Sigmoid colon (tissue), 7 donors: Measurements from ENCODE around the gene GNA12. TPM values are rescaled to one million over a fixed set of nuclear protein-coding genes. Genes with fewer than 3 reads are reported as not detected.

Source experiments
- DNase-seq: peaks from one replicate; pipeline ENCODE4 v3.0.0-alpha.2; 2019
- H3K27ac ChIP-seq, 4 donors: fragments of 200-600 bp; sonication (generic); one replicate each; pipeline ENCODE4 v1.5.1; 2016 to 2019; ENCODE audit warnings: mild to moderate bottlenecking in 1 of 4
- H3K27me3 ChIP-seq, 3 donors: fragments of 200-600 bp; sonication (generic); one replicate each; pipeline ENCODE4 v1.5.1; 2019; ENCODE audit warnings: mild to moderate bottlenecking in 1 of 3
- H3K36me3 ChIP-seq, 4 donors: fragments of 200-600 bp; sonication (generic); one replicate each; pipeline ENCODE4 v1.5.1; 2016 to 2019
- H3K4me1 ChIP-seq, 4 donors: fragments of 200-600 bp; sonication (generic); one replicate each; pipeline ENCODE4 v1.5.1; 2017 to 2019
- H3K4me3 ChIP-seq, 4 donors: fragments of 200-600 bp; sonication (generic); one replicate each; pipeline ENCODE4 v1.5.1; 2017 to 2019; ENCODE audit warnings: mild to moderate bottlenecking in 2 of 4, moderate library complexity in 1 of 4
- H3K9me3 ChIP-seq, 4 donors: fragments of 200-600 bp in 3 of 4; sonication (generic) in 3 of 4; one replicate each; pipeline versions ENCODE4 v1.5.1 to v1.6.1; 2013 to 2019
- EP300 ChIP-seq, 4 donors: sonication (generic); formaldehyde crosslinking; IDR thresholded peaks; one replicate each; pipeline ENCODE4 v1.6.1; 2017; ENCODE audit warnings: antibody characterized with exemption in 4 of 4
- POLR2A ChIP-seq, 2 donors: fragments of 450-650 bp; IDR thresholded peaks; one replicate each; pipeline ENCODE4 v1.6.1; 2016; ENCODE audit warnings: antibody characterized with exemption in 2 of 2, mild to moderate bottlenecking in 2 of 2, moderate library complexity in 2 of 2
- POLR2AphosphoS5 ChIP-seq, 4 donors: sonication (generic); formaldehyde crosslinking; IDR thresholded peaks; one replicate each; pipeline ENCODE4 v1.6.1; 2017; ENCODE audit warnings: antibody characterized with exemption in 4 of 4
- WGBS, 2 donors: extraction: QIAGEN DNeasy Blood & Tissue Kit; methylation state at CpG; one replicate each; pipeline ENCODE4 v1.1.7; 2013; 5-methylcytosine and 5-hydroxymethylcytosine counted together
- intact Hi-C: fragments of 100-400 bp; cut with DNase I; formaldehyde crosslinking; loops from one replicate; pipeline ENCODE4 v1.15.1; 2023
- polyA plus RNA-seq, 3 donors: library from polyadenylated mRNA; stranded (reverse); fragments of 200-250 nt; gene quantifications; one replicate each; pipeline ENCODE4 v1.2.3, GENCODE V29; 2013
- total RNA-seq, 4 donors: library from RNA; depleted of rRNA; stranded (reverse); fragments of >200 nt; gene quantifications; one replicate each; pipeline ENCODE4 v1.1.0, GENCODE V29; 2016
- TF ChIP-seq, protein P1 (sequence below), 4 experiments: fragments of 450-650 bp in 3 of 4; fragments of 200-600 bp in 1 of 4; IDR thresholded peaks; one replicate each; pipeline ENCODE4 v1.5.1; 2016 to 2019; ENCODE audit warnings: antibody characterized with exemption in 4 of 4, mild to moderate bottlenecking in 3 of 4, moderate library complexity in 2 of 4
- donor health status: healthy with polysubstance abuse.
- donor health status: Bipolar disorder and iron deficiency.
- donor health status: healthy.

The GNA12 gene
- total and polyA plus RNA-seq, 7 donors, result 13.2 to 46.5 (median 22.0) TPM

DNA sequence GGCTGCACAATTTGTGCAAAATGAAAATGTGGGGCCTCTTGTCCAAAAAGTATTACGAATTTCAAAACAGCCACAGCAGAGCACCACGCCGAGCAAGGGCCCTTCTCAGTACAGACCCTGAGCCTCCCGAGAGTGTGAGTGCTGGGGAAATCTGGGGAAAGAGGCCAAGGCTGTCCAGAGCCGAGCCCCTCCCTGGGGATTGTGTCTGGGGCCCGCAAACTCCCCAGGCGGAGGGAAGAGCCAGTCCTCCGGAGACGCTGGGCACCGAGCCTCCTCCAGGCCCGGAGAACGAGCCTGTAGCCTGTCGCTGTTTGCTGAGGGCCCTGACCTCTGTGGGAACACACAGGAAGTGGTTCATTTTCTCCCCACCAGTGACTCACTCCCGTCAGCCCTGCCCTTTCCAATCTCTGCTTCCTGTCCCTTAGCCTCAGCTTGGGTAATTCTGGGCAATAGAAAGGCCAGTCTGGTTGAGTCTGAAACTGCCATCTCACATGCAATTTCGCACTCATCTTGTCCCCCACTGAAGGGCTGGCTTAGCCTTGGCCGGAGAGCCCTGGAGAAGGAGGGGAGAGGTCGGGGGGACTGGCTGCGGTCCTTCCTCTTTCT lies 19.5 kb upstream of the GNA12 start:
- Histone ChIP-seq H3K27me3 (no peaks in the 10 kb centered on the region), H3K4me3 (peak overlapping the region in 1 of 4 donors; percentile 9), H3K9me3 (no peaks in the 10 kb centered on the region), H3K27ac (peak overlapping the region; percentile 74 to 80 (median 78)), H3K4me1 (peaks cover 0 to 20% (median 17%) of the 10 kb centered on the region in 4 donors), H3K36me3 (no peaks in the 10 kb centered on the region)
- intact Hi-C loops, result no loop called here
- peak; percentile 36 to 70 (median 60) for TF ChIP-seq POLR2AphosphoS5 (IDR thresholded peaks at IDR 0.05)
- peak in 1 of 2 donors; percentile 10 for TF ChIP-seq POLR2A (IDR thresholded peaks at IDR 0.05)
- TF ChIP-seq EP300 (IDR thresholded peaks at IDR 0.05), result no peak
- peak; percentile 94 for DNase-seq
- WGBS, 2 donors, result 30 to 46% methylated on average over 18 of the region's 18 CpGs

- Histone ChIP-seq H3K36me3 (no peaks in the 10 kb centered on the region), H3K4me3 (no peak overlapping the region), H3K9me3 (no peaks in the 10 kb centered on the region), H3K27me3 (no peaks in the 10 kb centered on the region), H3K4me1 (peaks cover 0 to 20% (median 17%) of the 10 kb centered on the region in 4 donors), H3K27ac (peak overlapping the region; percentile 74 to 80 (median 78))
- 81 to 91% methylated on average over 22 of the region's 22 CpGs for WGBS, 2 donors
- TF ChIP-seq EP300 (IDR thresholded peaks at IDR 0.05), result no peak
- TF ChIP-seq, protein P1, sequence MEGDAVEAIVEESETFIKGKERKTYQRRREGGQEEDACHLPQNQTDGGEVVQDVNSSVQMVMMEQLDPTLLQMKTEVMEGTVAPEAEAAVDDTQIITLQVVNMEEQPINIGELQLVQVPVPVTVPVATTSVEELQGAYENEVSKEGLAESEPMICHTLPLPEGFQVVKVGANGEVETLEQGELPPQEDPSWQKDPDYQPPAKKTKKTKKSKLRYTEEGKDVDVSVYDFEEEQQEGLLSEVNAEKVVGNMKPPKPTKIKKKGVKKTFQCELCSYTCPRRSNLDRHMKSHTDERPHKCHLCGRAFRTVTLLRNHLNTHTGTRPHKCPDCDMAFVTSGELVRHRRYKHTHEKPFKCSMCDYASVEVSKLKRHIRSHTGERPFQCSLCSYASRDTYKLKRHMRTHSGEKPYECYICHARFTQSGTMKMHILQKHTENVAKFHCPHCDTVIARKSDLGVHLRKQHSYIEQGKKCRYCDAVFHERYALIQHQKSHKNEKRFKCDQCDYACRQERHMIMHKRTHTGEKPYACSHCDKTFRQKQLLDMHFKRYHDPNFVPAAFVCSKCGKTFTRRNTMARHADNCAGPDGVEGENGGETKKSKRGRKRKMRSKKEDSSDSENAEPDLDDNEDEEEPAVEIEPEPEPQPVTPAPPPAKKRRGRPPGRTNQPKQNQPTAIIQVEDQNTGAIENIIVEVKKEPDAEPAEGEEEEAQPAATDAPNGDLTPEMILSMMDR (IDR thresholded peaks at IDR 0.05), result no peak
- no peak for TF ChIP-seq POLR2AphosphoS5 (IDR thresholded peaks at IDR 0.05)
- no peak for TF ChIP-seq POLR2A (IDR thresholded peaks at IDR 0.05)
- DNase-seq, result no peak
- intact Hi-C loops, result no loop called here
These were observed 18.8 kb upstream of the GNA12 start for GRCh38 chr7:2862831-2863361.

- Histone ChIP-seq H3K27me3 (no peaks in the 10 kb centered on the region), H3K4me1 (peaks cover 0 to 20% (median 17%) of the 10 kb centered on the region in 4 donors), H3K9me3 (no peaks in the 10 kb centered on the region), H3K27ac (no peak overlapping the region), H3K36me3 (no peaks in the 10 kb centered on the region), H3K4me3 (no peak overlapping the region)
- WGBS, 2 donors, result 83 to 94% methylated on average over 4 of the region's 4 CpGs
- intact Hi-C loops, result no loop called here
- TF ChIP-seq POLR2AphosphoS5 (IDR thresholded peaks at IDR 0.05) (no peak), EP300 (IDR thresholded peaks at IDR 0.05) (no peak), POLR2A (IDR thresholded peaks at IDR 0.05) (no peak)
- TF ChIP-seq, protein P1 (IDR thresholded peaks at IDR 0.05), result no peak
- DNase-seq, result no peak
These were observed 17.4 kb upstream of the GNA12 start for GRCh38 chr7:2861509-2861908.

DNA sequence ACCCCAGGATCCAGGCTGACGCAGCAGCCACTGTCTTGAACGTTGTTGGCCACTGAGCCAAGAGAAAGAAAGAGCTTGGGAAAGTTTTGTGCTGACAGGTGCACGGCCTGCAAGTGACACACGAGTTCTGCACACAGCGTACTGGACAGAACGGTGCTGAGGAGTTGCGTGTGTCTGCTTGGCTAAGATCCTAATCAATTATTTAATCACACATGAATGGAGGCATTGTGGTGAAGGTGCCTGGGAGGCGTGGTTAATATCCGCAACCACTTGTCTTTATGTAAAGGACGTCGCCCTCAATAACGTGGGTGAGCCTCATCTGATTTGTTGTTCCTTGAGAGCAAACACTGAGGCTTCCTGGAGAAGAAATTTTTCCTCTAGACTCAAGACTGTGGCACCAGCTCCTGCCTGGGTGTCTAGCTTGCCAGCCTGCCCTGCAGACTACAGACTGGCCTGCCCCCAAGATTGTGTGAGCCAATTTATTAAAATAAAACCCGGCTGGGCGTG lies 16.6 kb upstream of the GNA12 start:
- Histone ChIP-seq H3K36me3 (no peaks in the 10 kb centered on the region), H3K4me1 (peaks cover 0 to 20% (median 17%) of the 10 kb centered on the region in 4 donors), H3K27me3 (no peaks in the 10 kb centered on the region), H3K9me3 (no peaks in the 10 kb centered on the region), H3K4me3 (no peak overlapping the region), H3K27ac (no peak overlapping the region)
- WGBS, 2 donors, result 21 to 72% methylated on average over 14 of the region's 14 CpGs
- intact Hi-C loops, result no loop called here
- DNase-seq, result peak; percentile 43
- TF ChIP-seq, protein P1 (IDR thresholded peaks at IDR 0.05), result no peak
- TF ChIP-seq POLR2AphosphoS5 (IDR thresholded peaks at IDR 0.05) (no peak), EP300 (IDR thresholded peaks at IDR 0.05) (no peak), POLR2A (IDR thresholded peaks at IDR 0.05) (no peak)

DNA sequence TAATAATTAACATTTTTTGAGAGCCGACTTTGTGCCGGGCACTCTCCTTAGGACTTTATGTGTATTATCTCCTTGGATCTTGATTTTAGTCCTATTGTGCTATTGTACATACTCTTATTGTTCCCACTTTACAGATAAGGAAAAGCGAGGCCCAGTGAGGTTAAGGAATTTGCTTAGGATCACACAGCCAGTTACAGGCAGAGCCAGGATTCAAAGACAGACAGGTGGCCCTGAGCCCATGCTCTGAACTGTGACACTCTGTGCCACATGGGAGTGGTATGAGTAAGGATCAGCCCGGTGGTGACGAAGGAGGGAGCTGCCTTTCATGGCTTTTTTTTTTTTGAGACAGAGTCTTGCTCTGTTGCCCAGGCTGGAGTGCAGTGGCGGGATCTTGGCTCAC lies 15.8 kb upstream of the GNA12 start:
- DNase-seq, result no peak
- Histone ChIP-seq H3K36me3 (no peaks in the 10 kb centered on the region), H3K4me3 (no peak overlapping the region), H3K9me3 (no peaks in the 10 kb centered on the region), H3K4me1 (peaks cover 0 to 20% (median 17%) of the 10 kb centered on the region in 4 donors), H3K27me3 (no peaks in the 10 kb centered on the region), H3K27ac (no peak overlapping the region)
- TF ChIP-seq, protein P1 (IDR thresholded peaks at IDR 0.05), result no peak
- TF ChIP-seq POLR2A (IDR thresholded peaks at IDR 0.05) (no peak), POLR2AphosphoS5 (IDR thresholded peaks at IDR 0.05) (no peak), EP300 (IDR thresholded peaks at IDR 0.05) (no peak)
- WGBS, 2 donors, result 82 to 87% methylated on average over 6 of the region's 6 CpGs
- intact Hi-C loops, result no loop called here
